AG09309 (cell line): ENCODE measurements around the gene PPP2R3C.

Experiments used
- DNase-seq: peaks from one replicate; pipeline ENCODE4 v3.0.0-alpha.2; 2010; ENCODE audit warnings: low read depth
- H3K4me3 ChIP-seq: 2 replicates; pipeline ENCODE4 v1.5.1; 2011; ENCODE audit warnings: mild to moderate bottlenecking, low read depth, low read length, moderate library complexity; ENCODE audit not compliant: control insufficient read depth
- TF ChIP-seq, protein P1 (sequence below): IDR thresholded peaks from 2 replicates; pipeline ENCODE4 v1.5.1; 2011; ENCODE audit warnings: mild to moderate bottlenecking, low read depth, low read length, inconsistent platforms; ENCODE audit not compliant: insufficient read depth, control insufficient read depth; ENCODE audit errors: missing control alignments

PPP2R3C gene

DNA sequence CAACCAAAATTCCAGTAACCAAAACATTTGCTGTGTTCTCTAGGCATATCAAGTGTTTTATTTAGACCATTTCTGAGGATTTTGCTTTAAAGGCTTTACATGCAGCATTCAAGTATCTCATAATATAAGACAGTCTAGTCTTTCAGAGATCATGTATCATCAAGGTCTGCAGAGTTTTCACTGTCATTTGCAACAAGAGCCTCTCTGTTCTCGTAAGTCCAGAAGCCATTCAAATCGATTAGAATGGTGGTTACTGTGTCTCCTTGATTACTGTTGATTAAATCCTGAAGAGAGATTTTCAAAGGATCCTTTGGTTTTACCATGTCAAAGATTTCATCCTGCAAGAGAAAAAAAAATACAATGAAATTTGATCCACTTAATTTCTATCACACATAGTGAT is 36.3 kb downstream of the PPP2R3C start:
- TF ChIP-seq, protein P1, sequence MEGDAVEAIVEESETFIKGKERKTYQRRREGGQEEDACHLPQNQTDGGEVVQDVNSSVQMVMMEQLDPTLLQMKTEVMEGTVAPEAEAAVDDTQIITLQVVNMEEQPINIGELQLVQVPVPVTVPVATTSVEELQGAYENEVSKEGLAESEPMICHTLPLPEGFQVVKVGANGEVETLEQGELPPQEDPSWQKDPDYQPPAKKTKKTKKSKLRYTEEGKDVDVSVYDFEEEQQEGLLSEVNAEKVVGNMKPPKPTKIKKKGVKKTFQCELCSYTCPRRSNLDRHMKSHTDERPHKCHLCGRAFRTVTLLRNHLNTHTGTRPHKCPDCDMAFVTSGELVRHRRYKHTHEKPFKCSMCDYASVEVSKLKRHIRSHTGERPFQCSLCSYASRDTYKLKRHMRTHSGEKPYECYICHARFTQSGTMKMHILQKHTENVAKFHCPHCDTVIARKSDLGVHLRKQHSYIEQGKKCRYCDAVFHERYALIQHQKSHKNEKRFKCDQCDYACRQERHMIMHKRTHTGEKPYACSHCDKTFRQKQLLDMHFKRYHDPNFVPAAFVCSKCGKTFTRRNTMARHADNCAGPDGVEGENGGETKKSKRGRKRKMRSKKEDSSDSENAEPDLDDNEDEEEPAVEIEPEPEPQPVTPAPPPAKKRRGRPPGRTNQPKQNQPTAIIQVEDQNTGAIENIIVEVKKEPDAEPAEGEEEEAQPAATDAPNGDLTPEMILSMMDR = no peak
- H3K4me3 ChIP-seq = no peak overlapping the region

DNA sequence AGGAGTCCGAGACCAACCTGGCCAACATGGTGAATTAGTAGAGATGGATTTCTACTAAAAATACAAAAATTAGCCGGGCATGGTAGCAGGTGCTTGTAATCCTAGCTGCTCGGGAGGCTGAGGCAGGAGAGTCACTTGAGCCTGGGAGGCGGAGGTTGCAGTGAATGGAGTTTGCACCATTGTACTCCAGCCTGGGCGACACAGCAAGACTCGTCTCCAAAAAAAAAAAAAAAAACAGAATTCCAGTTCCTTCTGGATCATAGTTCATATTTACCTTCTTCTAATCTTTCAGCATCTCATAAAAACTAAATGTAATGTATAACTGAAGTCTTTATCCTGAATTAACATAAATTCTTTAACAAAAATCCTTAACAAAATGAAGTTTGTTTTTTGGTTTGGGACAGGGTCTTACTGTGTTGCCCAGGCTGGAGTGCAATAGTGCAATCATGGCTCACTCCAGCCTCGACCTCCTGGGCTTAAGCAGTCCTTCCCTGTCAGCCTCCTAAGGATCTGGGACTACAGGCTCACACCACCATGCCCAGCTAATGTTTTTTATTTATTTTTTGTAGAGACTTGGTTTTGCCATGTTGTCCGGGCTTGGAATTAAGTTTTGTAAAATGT is 38.1 kb downstream of the PPP2R3C start:
- no peak for DNase-seq
- H3K4me3 ChIP-seq = no peak overlapping the region
- TF ChIP-seq, protein P1 = no peak

More for the DNA sequence above, 36.3 kb downstream of the PPP2R3C start:
- no peak for DNase-seq

DNA sequence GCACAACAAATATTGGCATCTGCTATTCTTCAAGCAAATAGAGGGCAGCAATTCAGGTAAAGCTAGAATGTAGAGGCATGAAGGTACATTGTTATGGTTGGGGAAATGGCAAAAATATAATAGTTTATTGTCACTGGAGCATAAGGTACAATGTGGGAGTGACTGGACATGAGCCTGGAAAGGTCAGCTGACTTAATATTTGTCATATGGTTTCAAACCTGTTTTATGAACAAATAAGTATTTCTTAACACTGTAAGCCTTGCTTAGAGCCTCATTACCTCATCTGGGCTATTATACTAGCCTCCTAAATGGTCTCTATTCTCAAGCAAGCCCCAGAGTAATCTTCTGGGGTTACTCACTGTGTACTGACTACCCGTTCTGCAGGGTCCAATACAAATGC is 42.0 kb downstream of the PPP2R3C start:
- no peak for DNase-seq
- H3K4me3 ChIP-seq = no peak overlapping the region
- TF ChIP-seq, protein P1 = no peak

DNA sequence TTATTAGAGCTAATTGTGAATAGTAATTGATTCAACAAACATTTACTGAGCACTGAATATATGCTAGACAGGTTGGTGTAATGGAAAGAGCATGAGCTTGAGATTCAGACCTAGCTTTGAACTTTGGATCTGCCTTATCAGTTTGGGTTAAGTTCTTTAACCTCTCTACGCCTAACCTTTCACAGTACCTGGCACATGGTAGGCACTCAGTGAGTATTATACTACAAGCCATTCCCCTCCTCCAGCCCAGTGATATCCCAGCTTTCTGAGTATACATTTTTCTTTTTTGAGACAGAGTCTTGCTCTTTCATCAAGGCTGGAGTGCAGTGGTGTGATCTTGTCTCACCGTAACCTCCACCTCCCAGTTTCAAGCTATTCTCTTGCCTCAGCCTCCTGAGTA is 43.7 kb downstream of the PPP2R3C start:
- H3K4me3 ChIP-seq = no peak overlapping the region
- TF ChIP-seq, protein P1 = no peak
- no peak for DNase-seq

DNA sequence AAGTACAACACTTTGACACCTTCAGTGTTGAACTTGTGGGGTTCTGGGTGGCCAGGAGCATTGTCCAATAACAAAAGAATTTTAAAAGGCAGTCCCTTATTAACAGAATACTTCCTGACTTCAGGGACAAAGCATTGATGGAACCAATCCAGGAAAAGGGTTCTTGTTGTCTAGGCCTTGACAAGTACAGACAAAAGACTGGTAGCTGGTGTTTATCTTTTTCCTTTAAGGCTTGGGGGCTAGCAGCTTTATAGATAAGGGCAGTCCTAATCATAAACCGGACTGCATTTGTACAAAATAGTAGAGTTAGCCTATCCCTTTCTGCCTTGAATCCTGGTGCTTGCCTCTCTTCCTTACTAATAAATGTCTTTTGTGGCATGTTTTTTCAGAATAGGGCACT is 48.3 kb downstream of the PPP2R3C start:
- no peak for DNase-seq
- H3K4me3 ChIP-seq = no peak overlapping the region
- TF ChIP-seq, protein P1 = no peak

DNA sequence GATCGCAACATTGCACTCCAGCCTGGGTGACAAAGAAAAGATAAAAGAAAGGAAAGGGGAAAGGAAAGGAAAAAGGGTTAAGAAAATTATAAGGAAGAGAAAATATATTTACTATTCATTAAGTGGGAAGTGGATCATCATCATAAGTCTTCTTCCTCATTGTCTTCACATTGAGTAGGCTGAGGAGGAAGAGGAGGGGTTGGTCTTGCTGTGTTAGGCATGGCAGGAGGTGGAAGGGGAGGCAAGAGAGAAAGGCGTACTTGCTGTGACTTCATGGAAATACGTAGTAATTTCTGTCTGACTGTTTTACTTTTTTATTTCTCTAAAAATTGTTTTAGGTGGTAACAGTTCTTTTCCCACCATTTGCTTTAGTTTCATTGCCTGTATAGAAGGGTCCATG is 49.6 kb downstream of the PPP2R3C start:
- no peak for DNase-seq
- TF ChIP-seq, protein P1 = no peak
- H3K4me3 ChIP-seq = no peak overlapping the region
